GM12892 (cell line): ENCODE data around the gene ATG101.

Experiments
- POLR2A ChIP-seq: IDR thresholded peaks from 2 replicates; pipeline ENCODE4 v1.6.1; 2011; ENCODE audit warnings: low read depth, low read length, control low read depth
- POLR2AphosphoS5 ChIP-seq: IDR thresholded peaks from 2 replicates; pipeline ENCODE4 v1.6.1; 2011; ENCODE audit warnings: low read depth, low read length, control low read depth
- TAF1 ChIP-seq: IDR thresholded peaks from 2 replicates; pipeline ENCODE4 v1.6.1; 2011; ENCODE audit warnings: low read depth, mild to moderate bottlenecking, control low read depth, low read length, borderline replicate concordance

DNA sequence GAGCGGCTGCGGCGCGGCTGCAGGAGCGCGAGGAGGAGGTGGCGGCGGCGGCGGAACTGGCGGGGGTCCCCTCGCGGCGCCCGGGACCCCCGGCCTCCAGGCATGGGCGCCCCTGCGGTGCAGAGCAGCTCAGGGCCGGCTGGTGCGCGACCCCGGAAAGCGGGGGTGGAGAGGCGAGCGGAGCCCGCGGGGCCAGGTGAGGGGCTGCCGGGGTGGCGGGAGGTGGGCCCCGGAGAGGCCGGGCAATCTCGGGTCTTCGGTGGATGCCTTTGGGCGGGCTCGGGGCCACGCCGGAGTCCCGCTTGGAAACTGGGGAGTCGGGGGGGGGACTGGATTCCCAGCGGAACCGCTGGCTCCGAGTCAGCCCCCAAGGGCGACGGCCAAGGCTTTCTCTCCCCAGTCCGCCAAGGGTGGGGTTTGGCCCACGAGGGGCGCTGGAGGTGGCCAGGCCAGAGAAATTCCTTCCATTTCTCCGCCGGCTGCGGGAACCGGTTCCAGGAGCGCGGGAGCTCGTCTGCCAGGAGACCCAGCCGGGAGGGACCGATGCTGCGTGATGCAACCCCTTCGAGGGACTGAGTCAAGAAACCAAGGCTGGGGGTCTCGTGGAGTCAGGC is 32.4 kb upstream of the ATG101 start:
- TF ChIP-seq POLR2A (no peak), POLR2AphosphoS5 (no peak), TAF1 (no peak)
